Measurements from ENCODE around the gene SYNGR3. TPM values are rescaled to one million over a fixed set of nuclear protein-coding genes. Genes with fewer than 3 reads are reported as not detected.

SYNGR3 gene
- total and polyA plus RNA-seq, 2 experiments from 2014 or later = 21.8 to 27.2 TPM

- Histone ChIP-seq H3K4me3 (peak overlapping the region; percentile 93), H3K9me3 (ENCODE audit: low read depth) (no peaks in the 10 kb centered on the region), H3K27ac (peak overlapping the region; percentile 95), H3K36me3 (peaks cover 21% of the 10 kb centered on the region), H3K27me3 (no peaks in the 10 kb centered on the region), H3K4me1 (ENCODE audit: low read depth) (peaks cover 12% of the 10 kb centered on the region)
- TF ChIP-seq, protein P1, sequence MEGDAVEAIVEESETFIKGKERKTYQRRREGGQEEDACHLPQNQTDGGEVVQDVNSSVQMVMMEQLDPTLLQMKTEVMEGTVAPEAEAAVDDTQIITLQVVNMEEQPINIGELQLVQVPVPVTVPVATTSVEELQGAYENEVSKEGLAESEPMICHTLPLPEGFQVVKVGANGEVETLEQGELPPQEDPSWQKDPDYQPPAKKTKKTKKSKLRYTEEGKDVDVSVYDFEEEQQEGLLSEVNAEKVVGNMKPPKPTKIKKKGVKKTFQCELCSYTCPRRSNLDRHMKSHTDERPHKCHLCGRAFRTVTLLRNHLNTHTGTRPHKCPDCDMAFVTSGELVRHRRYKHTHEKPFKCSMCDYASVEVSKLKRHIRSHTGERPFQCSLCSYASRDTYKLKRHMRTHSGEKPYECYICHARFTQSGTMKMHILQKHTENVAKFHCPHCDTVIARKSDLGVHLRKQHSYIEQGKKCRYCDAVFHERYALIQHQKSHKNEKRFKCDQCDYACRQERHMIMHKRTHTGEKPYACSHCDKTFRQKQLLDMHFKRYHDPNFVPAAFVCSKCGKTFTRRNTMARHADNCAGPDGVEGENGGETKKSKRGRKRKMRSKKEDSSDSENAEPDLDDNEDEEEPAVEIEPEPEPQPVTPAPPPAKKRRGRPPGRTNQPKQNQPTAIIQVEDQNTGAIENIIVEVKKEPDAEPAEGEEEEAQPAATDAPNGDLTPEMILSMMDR (IDR thresholded peaks at IDR 0.05; ENCODE audit: low read depth, low read length) = peak; percentile 41
- peak; percentile 54 to 73 for DNase-seq (ENCODE audit: low read depth in 1 of 2, low spot score in 1 of 2)
Measured at GRCh38 chr16:1963806-1964505, 25.8 kb upstream of the SYNGR3 start.

GRCh38 chr16:1964506-1965395 is 25.0 kb upstream of the SYNGR3 start, which contains the start of gene RPS2:
RPS2 (minus strand) TSS chr16:1964826; CDS start chr16:1964625, 201 bp downstream.
- no peaks in the 10 kb centered on the region for H3K27me3 ChIP-seq
- H3K27ac ChIP-seq = peak within 1 kb of the TSS; percentile 95
- DNase-seq (ENCODE audit: low read depth in 1 of 2, low spot score in 1 of 2) = peak; percentile 99 to 100
- TF ChIP-seq, protein P1 (IDR thresholded peaks at IDR 0.05; ENCODE audit: low read depth, low read length) = no peak
- H3K4me3 ChIP-seq = peak within 1 kb of the TSS; percentile 93
- H3K9me3 ChIP-seq (ENCODE audit: low read depth) = no peaks in the 10 kb centered on the region
- H3K4me1 ChIP-seq (ENCODE audit: low read depth) = peaks cover 12% of the 10 kb centered on the region
- peaks cover 21% of the 10 kb centered on the region for H3K36me3 ChIP-seq

GRCh38 chr16:1965396-1966001 is 24.3 kb upstream of the SYNGR3 start:
- H3K4me1 ChIP-seq (ENCODE audit: low read depth) = peaks cover 10% of the 10 kb centered on the region
- no peak for DNase-seq (ENCODE audit: low read depth in 1 of 2, low spot score in 1 of 2)
- TF ChIP-seq, protein P1 (IDR thresholded peaks at IDR 0.05; ENCODE audit: low read depth, low read length) = no peak
- peak overlapping the region; percentile 93 for H3K4me3 ChIP-seq
- H3K36me3 ChIP-seq = peaks cover 21% of the 10 kb centered on the region
- no peaks in the 10 kb centered on the region for H3K9me3 ChIP-seq (ENCODE audit: low read depth)
- H3K27ac ChIP-seq = peak overlapping the region; percentile 95
- H3K27me3 ChIP-seq = no peaks in the 10 kb centered on the region

GRCh38 chr16:1966460-1966859 is 23.3 kb upstream of the SYNGR3 start, which contains the start of gene RNF151:
RNF151 (plus strand) TSS chr16:1966856; CDS start chr16:1966882, 26 bp downstream.
- TF ChIP-seq, protein P1 (IDR thresholded peaks at IDR 0.05; ENCODE audit: low read depth, low read length) = no peak
- no peaks in the 10 kb centered on the region for H3K27me3 ChIP-seq
- H3K36me3 ChIP-seq = peaks cover 16% of the 10 kb centered on the region
- no peak for DNase-seq (ENCODE audit: low read depth in 1 of 2, low spot score in 1 of 2)
- peaks cover 8% of the 10 kb centered on the region for H3K4me1 ChIP-seq (ENCODE audit: low read depth)
- no peaks in the 10 kb centered on the region for H3K9me3 ChIP-seq (ENCODE audit: low read depth)
- peak within 1 kb of the TSS; percentile 93 for H3K4me3 ChIP-seq
- H3K27ac ChIP-seq = no peak within 1 kb of the TSS
